Epithelial cell of proximal tubule (primary cell): ENCODE data around the gene SEC14L2. TPM values are rescaled to one million over a fixed set of nuclear protein-coding genes. Genes with fewer than 3 reads are reported as not detected.

ENCODE experiments used
- DNase-seq: peaks from one replicate; pipeline ENCODE4 v3.0.0-alpha.2; 2011; ENCODE audit warnings: low read depth
- H3K4me3 ChIP-seq: 2 replicates; pipeline ENCODE4 v1.5.1; 2011; ENCODE audit warnings: low read depth, mild to moderate bottlenecking, low read length
- CTCF ChIP-seq: conservative IDR thresholded peaks from 2 replicates; pipeline ENCODE4 v1.5.1; 2012; ENCODE audit warnings: low read depth, mild to moderate bottlenecking, low read length
- total RNA-seq: library from RNA; depleted of rRNA; stranded (reverse); fragments of >200 nt; gene quantifications from 2 replicates; pipeline ENCODE4 v1.2.3, GENCODE V29; 2015

Gene SEC14L2
- total RNA-seq, 1 donor from 2014 or later = 49.6 TPM

GRCh38 chr22:30365891-30366290 lies 30.9 kb upstream of the SEC14L2 start:
- no peak for DNase-seq
- no peak overlapping the region for H3K4me3 ChIP-seq
- TF ChIP-seq CTCF = no peak

DNA sequence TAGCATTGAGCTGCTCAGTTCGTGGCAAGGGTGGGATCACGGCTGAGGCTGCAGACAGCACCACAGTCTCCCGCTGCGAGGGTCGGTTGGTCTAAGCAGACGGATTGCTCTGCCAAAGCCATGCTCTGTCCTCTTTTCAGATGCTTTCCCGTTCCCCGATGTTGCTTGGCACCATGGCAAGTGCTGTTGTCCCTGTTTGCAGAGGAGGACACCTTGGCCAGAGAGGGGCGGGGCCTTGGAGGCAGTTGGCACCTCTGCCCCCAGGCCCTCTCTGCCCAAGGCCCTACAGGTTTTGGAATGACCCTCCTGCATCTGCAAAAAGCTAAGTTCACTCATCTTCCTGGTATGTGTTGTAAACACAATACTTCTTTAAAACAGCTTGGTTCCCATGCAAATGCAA lies 28.4 kb upstream of the SEC14L2 start:
- no peak for TF ChIP-seq CTCF
- no peak overlapping the region for H3K4me3 ChIP-seq
- no peak for DNase-seq

- no peak for DNase-seq
- TF ChIP-seq CTCF = no peak
- H3K4me3 ChIP-seq = no peak overlapping the region
Observed at GRCh38 chr22:30370641-30371230, 26.1 kb upstream of the SEC14L2 start.

DNA sequence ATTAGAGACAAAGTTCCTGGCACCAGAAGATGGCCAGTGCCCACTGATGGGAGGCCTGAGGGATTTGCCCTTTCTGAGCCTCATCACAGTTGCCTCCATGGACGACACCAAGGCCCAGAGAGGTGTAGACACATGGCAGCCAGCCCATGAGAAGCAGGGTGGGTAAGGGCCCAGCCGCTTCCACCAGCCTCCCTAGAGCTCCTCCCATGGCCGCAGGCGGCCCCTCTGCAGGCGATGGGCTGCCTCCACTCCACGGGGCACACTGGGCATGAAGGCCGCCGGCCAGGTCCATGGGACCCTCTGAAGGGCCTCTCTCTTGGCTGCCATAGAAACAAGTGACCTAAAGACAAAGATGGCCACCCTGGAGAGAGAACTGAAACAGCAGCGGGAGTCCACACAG lies 25.5 kb upstream of the SEC14L2 start:
- no peak overlapping the region for H3K4me3 ChIP-seq
- no peak for DNase-seq
- TF ChIP-seq CTCF = no peak

DNA sequence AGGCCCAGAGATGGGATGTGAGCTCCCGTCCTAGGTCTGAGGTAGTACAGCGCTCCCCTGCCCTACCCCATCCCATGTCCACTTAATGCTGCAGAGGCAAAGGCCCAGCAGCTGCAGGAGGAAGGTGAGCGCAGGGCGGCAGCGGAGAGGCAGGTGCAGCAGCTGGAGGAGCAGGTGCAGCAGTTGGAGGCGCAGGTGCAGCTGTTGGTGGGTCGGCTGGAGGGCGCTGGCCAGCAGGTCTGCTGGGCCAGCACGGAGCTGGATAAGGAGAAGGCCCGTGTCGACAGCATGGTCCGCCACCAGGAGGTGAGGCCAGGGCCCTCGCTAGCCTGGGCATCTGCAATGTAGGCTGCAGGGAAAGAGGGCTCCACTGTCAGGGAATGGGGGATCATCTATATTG lies 24.8 kb upstream of the SEC14L2 start:
- TF ChIP-seq CTCF = no peak
- H3K4me3 ChIP-seq = no peak overlapping the region
- DNase-seq = no peak

DNA sequence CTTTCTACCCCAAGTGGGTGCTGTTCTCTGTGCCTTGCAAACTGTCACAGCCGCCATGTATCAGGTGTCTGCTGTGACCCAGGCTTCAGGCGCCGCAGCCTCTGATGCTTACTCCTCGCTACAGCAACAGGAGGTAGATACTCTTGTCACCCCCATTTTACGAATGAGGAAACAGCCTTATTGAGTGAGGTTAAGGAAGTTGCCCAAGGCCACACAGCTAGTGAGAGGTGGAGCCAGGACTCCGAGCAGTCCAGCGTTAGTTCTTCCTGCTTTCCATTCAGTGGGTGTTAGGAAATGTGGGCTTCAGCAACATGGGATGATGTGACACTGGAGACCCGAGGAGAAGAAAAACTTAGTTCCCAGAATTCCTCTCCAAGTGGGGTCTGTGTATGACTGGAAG lies 23.9 kb upstream of the SEC14L2 start:
- no peak overlapping the region for H3K4me3 ChIP-seq
- no peak for TF ChIP-seq CTCF
- DNase-seq = no peak
